ENCODE data around the gene ZNF512B. TPM values are rescaled to one million over a fixed set of nuclear protein-coding genes. Genes with fewer than 3 reads are reported as not detected.

ZNF512B gene
- total RNA-seq, 1 experiment from 2014 or later, result 58.1 TPM

GRCh38 chr20:63943808-63944077, 26.0 kb downstream of the ZNF512B start:
- no peaks in the 10 kb centered on the region for H3K9me3 Mint-ChIP-seq (ENCODE audit: low read depth, unreplicated experiment)
- H3K27me3 Mint-ChIP-seq (ENCODE audit: unreplicated experiment), result no peaks in the 10 kb centered on the region
- no peak overlapping the region for H3K4me3 Mint-ChIP-seq (ENCODE audit: low read depth, unreplicated experiment)
- TF ChIP-seq, protein P1, sequence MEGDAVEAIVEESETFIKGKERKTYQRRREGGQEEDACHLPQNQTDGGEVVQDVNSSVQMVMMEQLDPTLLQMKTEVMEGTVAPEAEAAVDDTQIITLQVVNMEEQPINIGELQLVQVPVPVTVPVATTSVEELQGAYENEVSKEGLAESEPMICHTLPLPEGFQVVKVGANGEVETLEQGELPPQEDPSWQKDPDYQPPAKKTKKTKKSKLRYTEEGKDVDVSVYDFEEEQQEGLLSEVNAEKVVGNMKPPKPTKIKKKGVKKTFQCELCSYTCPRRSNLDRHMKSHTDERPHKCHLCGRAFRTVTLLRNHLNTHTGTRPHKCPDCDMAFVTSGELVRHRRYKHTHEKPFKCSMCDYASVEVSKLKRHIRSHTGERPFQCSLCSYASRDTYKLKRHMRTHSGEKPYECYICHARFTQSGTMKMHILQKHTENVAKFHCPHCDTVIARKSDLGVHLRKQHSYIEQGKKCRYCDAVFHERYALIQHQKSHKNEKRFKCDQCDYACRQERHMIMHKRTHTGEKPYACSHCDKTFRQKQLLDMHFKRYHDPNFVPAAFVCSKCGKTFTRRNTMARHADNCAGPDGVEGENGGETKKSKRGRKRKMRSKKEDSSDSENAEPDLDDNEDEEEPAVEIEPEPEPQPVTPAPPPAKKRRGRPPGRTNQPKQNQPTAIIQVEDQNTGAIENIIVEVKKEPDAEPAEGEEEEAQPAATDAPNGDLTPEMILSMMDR (IDR thresholded peaks at IDR 0.05; ENCODE audit: unreplicated experiment), result no peak
- H3K27ac Mint-ChIP-seq (ENCODE audit: unreplicated experiment), result no peak overlapping the region
- DNase-seq, result no peak
- intact Hi-C loops (cut with micrococcal nuclease; ENCODE audit: unreplicated experiment), result no loop called here
- peaks cover 98% of the 10 kb centered on the region for H3K36me3 Mint-ChIP-seq (ENCODE audit: insufficient read depth, unreplicated experiment)
- peaks cover 4% of the 10 kb centered on the region for H3K4me1 Mint-ChIP-seq (ENCODE audit: low read depth, unreplicated experiment)
- CTCF ChIA-PET, result no interaction called here
- no TSS peak for BruUV-seq (replicated peaks)

- intact Hi-C loops (cut with micrococcal nuclease; ENCODE audit: unreplicated experiment), result no loop called here
- no TSS peak for BruUV-seq (replicated peaks)
- TF ChIP-seq, protein P1 (IDR thresholded peaks at IDR 0.05; ENCODE audit: unreplicated experiment), result no peak
- Mint-ChIP-seq H3K27ac (ENCODE audit: unreplicated experiment) (no peak overlapping the region), H3K27me3 (ENCODE audit: unreplicated experiment) (no peaks in the 10 kb centered on the region), H3K4me3 (ENCODE audit: low read depth, unreplicated experiment) (no peak overlapping the region), H3K36me3 (ENCODE audit: insufficient read depth, unreplicated experiment) (peaks cover 94% of the 10 kb centered on the region), H3K9me3 (ENCODE audit: low read depth, unreplicated experiment) (no peaks in the 10 kb centered on the region), H3K4me1 (ENCODE audit: low read depth, unreplicated experiment) (no peaks in the 10 kb centered on the region)
- no peak for DNase-seq
- CTCF ChIA-PET, result no interaction called here
Observed at GRCh38 chr20:63942969-63943807, 26.5 kb downstream of the ZNF512B start.

- TF ChIP-seq, protein P1 (IDR thresholded peaks at IDR 0.05; ENCODE audit: unreplicated experiment), result no peak
- intact Hi-C loops (cut with micrococcal nuclease; ENCODE audit: unreplicated experiment), result no loop called here
- DNase-seq, result peak; percentile 39
- peaks cover 94% of the 10 kb centered on the region for H3K36me3 Mint-ChIP-seq (ENCODE audit: insufficient read depth, unreplicated experiment)
- no peak overlapping the region for H3K4me3 Mint-ChIP-seq (ENCODE audit: low read depth, unreplicated experiment)
- no peaks in the 10 kb centered on the region for H3K27me3 Mint-ChIP-seq (ENCODE audit: unreplicated experiment)
- BruUV-seq (replicated peaks), result no TSS peak
- H3K9me3 Mint-ChIP-seq (ENCODE audit: low read depth, unreplicated experiment), result no peaks in the 10 kb centered on the region
- CTCF ChIA-PET, result no interaction called here
- no peaks in the 10 kb centered on the region for H3K4me1 Mint-ChIP-seq (ENCODE audit: low read depth, unreplicated experiment)
- H3K27ac Mint-ChIP-seq (ENCODE audit: unreplicated experiment), result no peak overlapping the region
Observed at GRCh38 chr20:63942250-63942951, 27.3 kb downstream of the ZNF512B start.

GRCh38 chr20:63941282-63942081, 28.2 kb downstream of the ZNF512B start:
- intact Hi-C loops (cut with micrococcal nuclease; ENCODE audit: unreplicated experiment), result no loop called here
- TF ChIP-seq, protein P1 (IDR thresholded peaks at IDR 0.05; ENCODE audit: unreplicated experiment), result no peak
- Mint-ChIP-seq H3K27me3 (ENCODE audit: unreplicated experiment) (no peaks in the 10 kb centered on the region), H3K4me1 (ENCODE audit: low read depth, unreplicated experiment) (no peaks in the 10 kb centered on the region), H3K27ac (ENCODE audit: unreplicated experiment) (peak overlapping the region; percentile 64), H3K9me3 (ENCODE audit: low read depth, unreplicated experiment) (no peaks in the 10 kb centered on the region), H3K4me3 (ENCODE audit: low read depth, unreplicated experiment) (no peak overlapping the region), H3K36me3 (ENCODE audit: insufficient read depth, unreplicated experiment) (peaks cover 92% of the 10 kb centered on the region)
- CTCF ChIA-PET, result interaction anchor here (0.7 kb wide), 1 partner anchor 1145 kb away, joined by 4 read pairs; the partner anchor contains the start of gene MRGBP
- DNase-seq, result no peak
- BruUV-seq (replicated peaks), result no TSS peak

Data from Calu3 (cell line).